WERI-Rb-1 (cell line): ENCODE results near the gene ARID1B.

Experiments used
- DNase-seq: peaks from one replicate; pipeline ENCODE4 v3.0.0-alpha.2; 2020
- H3K27ac ChIP-seq: fragments of 250-450 bp; sonication (Bioruptor Pico); 2 replicates; pipeline ENCODE4 v1.5.1; 2020; ENCODE audit warnings: mild to moderate bottlenecking, moderate library complexity
- H3K27me3 ChIP-seq: fragments of 250-450 bp; sonication (Bioruptor Pico); 2 replicates; pipeline ENCODE4 v1.5.1; 2021; ENCODE audit warnings: mild to moderate bottlenecking, low read depth, moderate library complexity; ENCODE audit not compliant: insufficient read depth, severe bottlenecking
- H3K36me3 ChIP-seq: fragments of 250-450 bp; sonication (Bioruptor Pico); 2 replicates; pipeline ENCODE4 v1.5.1; 2020; ENCODE audit warnings: mild to moderate bottlenecking, moderate library complexity
- H3K4me3 ChIP-seq: 2 replicates; pipeline ENCODE4 v1.5.1; 2011; ENCODE audit warnings: low read depth, mild to moderate bottlenecking, control low read depth, low read length
- H3K9me3 ChIP-seq: fragments of 250-450 bp; sonication (Bioruptor Pico); 2 replicates; pipeline ENCODE4 v1.5.1; 2021; ENCODE audit warnings: mild to moderate bottlenecking, moderate library complexity; ENCODE audit not compliant: severe bottlenecking
- TF ChIP-seq, protein P1 (sequence below): IDR thresholded peaks from 2 replicates; pipeline ENCODE4 v1.5.1; 2011; ENCODE audit warnings: low read depth, mild to moderate bottlenecking, control low read depth, inconsistent platforms, low read length

The ARID1B gene

DNA sequence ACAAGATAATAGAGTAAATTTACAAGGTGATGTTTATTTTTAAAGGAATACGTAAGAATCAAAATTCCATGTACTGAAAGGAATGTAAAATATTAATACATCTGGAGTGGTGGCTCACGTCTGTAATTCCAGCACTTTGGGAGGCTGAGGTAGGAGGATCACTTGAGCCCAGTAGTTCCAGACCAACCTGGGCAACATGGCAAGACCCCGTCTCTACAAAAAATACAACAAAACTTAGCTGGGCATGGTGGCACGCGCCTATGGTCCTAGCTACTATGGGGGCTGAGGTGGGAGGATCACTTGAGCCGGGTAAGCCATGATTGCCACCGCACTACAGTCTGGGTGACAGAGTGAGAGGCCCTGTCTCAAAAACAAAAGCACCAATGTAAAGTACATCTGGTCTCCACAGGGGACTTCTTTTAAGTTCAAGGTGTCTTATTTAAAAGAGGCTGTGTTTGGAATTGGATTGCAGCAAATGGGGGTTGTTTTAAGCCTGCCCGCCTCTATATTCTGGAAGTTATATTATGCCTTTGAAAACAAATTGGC, 36.9 kb downstream of the ARID1B start:
- no peaks in the 10 kb centered on the region for H3K27me3 ChIP-seq
- H3K9me3 ChIP-seq: no peaks in the 10 kb centered on the region
- H3K27ac ChIP-seq: no peak overlapping the region
- no peak overlapping the region for H3K4me3 ChIP-seq
- TF ChIP-seq, protein P1, sequence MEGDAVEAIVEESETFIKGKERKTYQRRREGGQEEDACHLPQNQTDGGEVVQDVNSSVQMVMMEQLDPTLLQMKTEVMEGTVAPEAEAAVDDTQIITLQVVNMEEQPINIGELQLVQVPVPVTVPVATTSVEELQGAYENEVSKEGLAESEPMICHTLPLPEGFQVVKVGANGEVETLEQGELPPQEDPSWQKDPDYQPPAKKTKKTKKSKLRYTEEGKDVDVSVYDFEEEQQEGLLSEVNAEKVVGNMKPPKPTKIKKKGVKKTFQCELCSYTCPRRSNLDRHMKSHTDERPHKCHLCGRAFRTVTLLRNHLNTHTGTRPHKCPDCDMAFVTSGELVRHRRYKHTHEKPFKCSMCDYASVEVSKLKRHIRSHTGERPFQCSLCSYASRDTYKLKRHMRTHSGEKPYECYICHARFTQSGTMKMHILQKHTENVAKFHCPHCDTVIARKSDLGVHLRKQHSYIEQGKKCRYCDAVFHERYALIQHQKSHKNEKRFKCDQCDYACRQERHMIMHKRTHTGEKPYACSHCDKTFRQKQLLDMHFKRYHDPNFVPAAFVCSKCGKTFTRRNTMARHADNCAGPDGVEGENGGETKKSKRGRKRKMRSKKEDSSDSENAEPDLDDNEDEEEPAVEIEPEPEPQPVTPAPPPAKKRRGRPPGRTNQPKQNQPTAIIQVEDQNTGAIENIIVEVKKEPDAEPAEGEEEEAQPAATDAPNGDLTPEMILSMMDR: no peak
- no peak for DNase-seq
- peaks cover 11% of the 10 kb centered on the region; the same call in 1 of the 2 replicates for H3K36me3 ChIP-seq

DNA sequence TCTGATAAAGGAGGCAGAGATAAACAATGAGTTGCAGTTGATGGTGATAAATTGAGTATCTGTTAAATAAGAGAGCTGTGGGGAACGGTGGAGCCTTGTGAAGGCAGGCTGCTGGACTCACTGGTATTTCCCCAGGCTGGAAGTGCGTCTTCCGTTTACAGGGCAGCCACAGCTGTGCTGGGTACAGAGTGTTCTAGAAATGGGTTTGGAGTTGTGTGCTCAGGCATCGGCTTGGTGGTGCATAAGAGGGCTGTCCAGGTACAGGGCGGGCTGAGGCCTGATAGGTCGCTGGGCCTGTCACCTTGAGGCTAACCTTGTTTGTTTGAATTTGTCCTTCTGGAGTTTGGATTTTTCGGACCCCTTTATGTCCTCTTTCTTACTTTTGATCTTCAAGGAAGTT, 39.3 kb downstream of the ARID1B start:
- Histone ChIP-seq H3K4me3 (no peak overlapping the region), H3K9me3 (no peaks in the 10 kb centered on the region), H3K27me3 (no peaks in the 10 kb centered on the region), H3K27ac (no peak overlapping the region), H3K36me3 (peaks cover 8% of the 10 kb centered on the region; the same call in 1 of the 2 replicates)
- TF ChIP-seq, protein P1: no peak
- no peak for DNase-seq

DNA sequence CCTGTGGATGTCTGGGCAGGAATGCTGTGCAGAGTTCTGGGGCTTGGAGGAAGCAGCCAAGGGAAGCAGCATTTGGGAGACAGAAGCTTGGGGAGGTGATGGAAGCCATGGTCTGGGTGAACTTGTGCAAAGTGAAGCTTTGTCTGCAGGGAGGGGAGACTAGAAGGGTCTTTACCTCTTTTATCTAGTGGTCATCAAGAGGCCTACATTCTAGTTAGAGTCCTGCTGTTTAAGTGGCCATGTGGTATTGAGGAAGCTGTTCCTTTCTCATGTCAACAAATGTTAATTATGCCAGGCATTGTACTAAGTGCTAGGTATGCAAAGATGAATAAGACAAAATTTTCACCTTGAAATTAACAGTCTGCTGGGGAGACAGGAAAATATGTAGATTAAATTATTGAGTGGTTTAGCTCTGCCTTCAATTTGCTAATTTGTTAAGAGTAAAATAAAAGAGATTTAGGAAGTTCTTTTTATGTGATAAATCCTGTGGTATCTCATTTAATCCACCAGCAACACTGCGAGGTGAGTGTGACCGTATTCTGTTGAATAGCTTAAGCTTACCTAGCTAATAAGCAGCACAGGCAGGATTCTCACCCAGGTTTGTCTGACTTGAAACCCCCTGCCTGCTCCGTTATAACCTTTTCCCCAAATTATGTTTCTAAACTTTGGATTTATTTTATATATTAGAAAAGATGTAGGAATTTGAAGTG, 43.1 kb downstream of the ARID1B start:
- Histone ChIP-seq H3K36me3 (no peaks in the 10 kb centered on the region; the same call in 1 of the 2 replicates), H3K9me3 (no peaks in the 10 kb centered on the region), H3K27me3 (no peaks in the 10 kb centered on the region), H3K27ac (no peak overlapping the region), H3K4me3 (no peak overlapping the region)
- DNase-seq: no peak
- TF ChIP-seq, protein P1: no peak

DNA sequence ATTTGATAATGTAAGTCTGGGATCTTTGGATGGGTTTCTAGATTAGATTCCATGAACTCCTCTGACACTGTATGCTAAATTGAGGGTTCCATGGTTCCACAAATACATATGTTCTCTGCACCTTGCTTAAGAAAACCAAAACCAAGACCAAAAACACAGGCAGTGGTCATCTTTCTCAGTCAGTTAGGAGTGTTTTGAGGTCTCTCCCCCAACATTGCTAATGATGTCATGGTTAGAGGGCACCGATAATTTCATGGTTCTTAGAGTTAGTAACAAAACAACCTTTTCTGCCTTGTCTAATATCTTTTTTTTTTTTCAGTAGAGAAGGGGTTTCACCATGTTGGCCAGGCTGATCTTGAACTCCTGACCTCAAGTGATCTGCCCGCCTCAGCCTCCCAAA, 44.5 kb downstream of the ARID1B start:
- DNase-seq: no peak
- H3K4me3 ChIP-seq: no peak overlapping the region
- no peaks in the 10 kb centered on the region for H3K27me3 ChIP-seq
- no peak overlapping the region for H3K27ac ChIP-seq
- no peaks in the 10 kb centered on the region; the same call in 1 of the 2 replicates for H3K36me3 ChIP-seq
- H3K9me3 ChIP-seq: no peaks in the 10 kb centered on the region
- TF ChIP-seq, protein P1: no peak

DNA sequence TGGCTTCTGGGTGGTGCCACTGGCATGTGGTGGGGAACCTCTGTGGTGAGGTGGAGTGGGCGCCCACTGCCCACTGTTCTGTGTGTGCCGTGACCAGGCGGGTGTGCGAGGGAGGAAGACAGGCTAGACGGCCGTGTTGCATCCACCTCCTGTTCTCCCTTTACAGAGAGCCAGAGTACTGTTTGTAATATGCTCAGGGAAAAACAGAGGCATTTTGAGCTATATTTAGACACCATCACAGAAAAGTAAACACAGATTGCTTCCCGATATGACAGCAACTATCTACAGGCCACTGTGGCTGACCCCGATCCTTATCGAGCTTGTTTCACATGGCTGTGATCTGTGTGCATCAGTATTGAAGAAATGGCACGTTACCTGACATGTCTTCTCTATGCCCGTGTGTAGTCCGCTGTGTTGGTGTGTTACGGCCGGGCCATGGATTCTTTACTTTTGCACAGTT, 45.6 kb downstream of the ARID1B start:
- H3K27ac ChIP-seq: no peak overlapping the region
- TF ChIP-seq, protein P1: no peak
- H3K9me3 ChIP-seq: no peaks in the 10 kb centered on the region
- no peak for DNase-seq
- H3K27me3 ChIP-seq: no peaks in the 10 kb centered on the region
- H3K36me3 ChIP-seq: no peaks in the 10 kb centered on the region; the same call in 1 of the 2 replicates
- no peak overlapping the region for H3K4me3 ChIP-seq

DNA sequence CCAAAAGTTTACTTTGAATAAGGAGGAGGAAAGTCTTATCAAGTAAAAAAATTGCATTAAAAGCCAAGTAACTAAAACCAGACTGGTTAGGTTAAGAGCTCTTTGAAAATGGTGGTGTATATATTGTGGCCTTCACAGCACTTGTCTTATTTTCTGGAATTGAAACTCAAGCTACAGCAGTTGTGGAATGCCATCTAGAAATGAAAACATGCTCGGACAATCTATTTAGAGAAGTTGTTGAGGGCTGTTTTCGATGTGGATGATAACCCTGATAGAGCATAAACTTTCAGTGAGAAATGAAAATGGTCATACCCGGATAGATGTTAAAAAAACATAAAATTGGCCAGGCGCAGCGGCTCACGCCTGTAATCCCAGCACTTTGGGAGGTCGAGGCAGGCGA, 47.0 kb downstream of the ARID1B start:
- TF ChIP-seq, protein P1: no peak
- DNase-seq: no peak
- Histone ChIP-seq H3K9me3 (no peaks in the 10 kb centered on the region), H3K36me3 (peaks cover 2% of the 10 kb centered on the region), H3K27ac (no peak overlapping the region), H3K27me3 (no peaks in the 10 kb centered on the region), H3K4me3 (no peak overlapping the region)
